DOHH2 (cell line): Measurements from ENCODE around the gene ARHGAP8.

ENCODE experiments used
- H3F3A ChIP-seq: fragments of 200-600 bp; sonication (generic), shearing (Covaris generic); 2 replicates; pipeline ENCODE4 v1.6.0; 2016; ENCODE audit warnings: antibody characterized with exemption, mild to moderate bottlenecking; ENCODE audit not compliant: control insufficient read depth, insufficient read depth
- H3K27ac ChIP-seq: fragments of 200-600 bp; sonication (generic); 2 replicates; pipeline ENCODE4 v1.5.1; 2014; ENCODE audit warnings: low read depth, mild to moderate bottlenecking, low read length, moderate library complexity
- H3K27me3 ChIP-seq: fragments of 200-600 bp; sonication (generic); 2 replicates; pipeline ENCODE4 v1.6.1; 2014; ENCODE audit warnings: mild to moderate bottlenecking, low read length, mixed read lengths; ENCODE audit not compliant: control insufficient read depth
- H3K36me3 ChIP-seq: fragments of 200-600 bp; sonication (generic); 2 replicates; pipeline ENCODE4 v1.6.1; 2014; ENCODE audit warnings: mild to moderate bottlenecking, low read length, moderate library complexity, mixed read lengths; ENCODE audit not compliant: control insufficient read depth
- H3K4me1 ChIP-seq: fragments of 200-600 bp; sonication (generic); 2 replicates; pipeline ENCODE4 v1.6.1; 2014; ENCODE audit warnings: mild to moderate bottlenecking, low read length, mixed read lengths; ENCODE audit not compliant: control insufficient read depth
- H3K4me2 ChIP-seq: fragments of 200-600 bp; sonication (generic); 2 replicates; pipeline ENCODE4 v1.6.0; 2014; ENCODE audit warnings: mild to moderate bottlenecking, low read length, moderate library complexity
- H3K4me3 ChIP-seq: fragments of 200-600 bp; sonication (generic); 2 replicates; pipeline ENCODE4 v1.5.1; 2014; ENCODE audit warnings: mild to moderate bottlenecking, low read length, mixed read lengths
- H3K79me2 ChIP-seq: fragments of 200-600 bp; sonication (generic); 2 replicates; pipeline ENCODE4 v1.6.1; 2014; ENCODE audit warnings: mild to moderate bottlenecking, low read length, mixed read lengths; ENCODE audit not compliant: control insufficient read depth
- H3K9me2 ChIP-seq: fragments of 200-600 bp; sonication (generic); replicated peaks from 2 replicates; pipeline ENCODE4 v1.6.1; 2014; ENCODE audit warnings: mild to moderate bottlenecking, low read length, mixed read lengths; ENCODE audit not compliant: control insufficient read depth
- H3K9me3 ChIP-seq: fragments of 200-600 bp; sonication (generic); 2 replicates; pipeline ENCODE4 v1.6.1; 2014; ENCODE audit warnings: antibody characterized with exemption, low read length, mixed read lengths; ENCODE audit not compliant: control insufficient read depth, insufficient read depth
- H4K20me1 ChIP-seq: fragments of 200-600 bp; sonication (generic); 2 replicates; pipeline ENCODE4 v1.6.0; 2014; ENCODE audit warnings: low read depth, mild to moderate bottlenecking, antibody characterized with exemption, low read length, moderate library complexity; ENCODE audit not compliant: control insufficient read depth, insufficient read depth
- CTCF ChIP-seq: fragments of 200-600 bp; sonication (generic); IDR thresholded peaks from one replicate; pipeline ENCODE4 v1.5.1; 2014; ENCODE audit warnings: antibody characterized with exemption, mild to moderate bottlenecking, low read depth, low read length; ENCODE audit not compliant: poor library complexity, severe bottlenecking
- EZH2phosphoT487 ChIP-seq: fragments of 200-600 bp; sonication (generic); IDR thresholded peaks from 2 replicates; pipeline ENCODE4 v1.6.1; 2017; ENCODE audit warnings: borderline replicate concordance, mild to moderate bottlenecking, antibody characterized with exemption, low read length, moderate library complexity, mixed read lengths

ARHGAP8 gene

GRCh38 chr22:44802956-44803355, 50.6 kb downstream of the ARHGAP8 start:
- Histone ChIP-seq H3K27ac (no peak overlapping the region), H3K79me2 (no peaks in the 10 kb centered on the region), H4K20me1 (no peaks in the 10 kb centered on the region), H3F3A (no peaks in the 10 kb centered on the region), H3K9me3 (no peaks in the 10 kb centered on the region), H3K9me2 (no peaks in the 10 kb centered on the region), H3K36me3 (no peaks in the 10 kb centered on the region), H3K4me2 (no peak overlapping the region), H3K27me3 (no peaks in the 10 kb centered on the region), H3K4me1 (no peaks in the 10 kb centered on the region), H3K4me3 (no peak overlapping the region)
- TF ChIP-seq EZH2phosphoT487 (no peak), CTCF (no peak)

- TF ChIP-seq EZH2phosphoT487 (no peak), CTCF (no peak)
- no peak overlapping the region for H3K4me3 ChIP-seq
- H3K4me1 ChIP-seq: no peaks in the 10 kb centered on the region
These were observed 52.0 kb downstream of the ARHGAP8 start for GRCh38 chr22:44804327-44804726.

DNA sequence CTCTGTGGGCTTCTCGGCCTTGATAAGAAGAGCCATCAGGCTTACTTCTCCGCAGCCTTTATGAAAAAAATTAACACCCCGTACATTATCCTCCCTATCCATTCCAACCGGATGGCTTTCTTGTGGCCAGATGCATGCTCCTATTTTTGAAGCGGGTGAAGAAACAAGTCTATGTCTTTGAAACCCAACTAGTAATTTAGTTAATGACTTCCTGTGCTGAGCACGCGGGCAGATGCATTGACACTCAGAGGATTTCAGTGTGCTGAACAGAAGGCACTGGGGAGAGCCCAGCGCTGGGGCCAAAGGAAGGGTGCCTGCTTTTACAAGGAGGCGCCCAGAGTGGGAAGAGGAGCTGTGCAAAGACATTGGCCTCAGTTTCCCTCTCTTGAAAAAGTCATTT, 53.3 kb downstream of the ARHGAP8 start:
- Histone ChIP-seq H3K9me3 (no peaks in the 10 kb centered on the region), H3F3A (no peaks in the 10 kb centered on the region), H3K36me3 (no peaks in the 10 kb centered on the region), H3K9me2 (no peaks in the 10 kb centered on the region), H3K27me3 (no peaks in the 10 kb centered on the region), H3K79me2 (no peaks in the 10 kb centered on the region), H3K4me1 (no peaks in the 10 kb centered on the region), H3K27ac (no peak overlapping the region), H3K4me3 (no peak overlapping the region), H4K20me1 (no peaks in the 10 kb centered on the region), H3K4me2 (no peak overlapping the region)
- TF ChIP-seq CTCF: no peak
- no peak for TF ChIP-seq EZH2phosphoT487

More at GRCh38 chr22:44804327-44804726, 52.0 kb downstream of the ARHGAP8 start:
- Histone ChIP-seq H4K20me1 (no peaks in the 10 kb centered on the region), H3K9me3 (no peaks in the 10 kb centered on the region), H3K9me2 (no peaks in the 10 kb centered on the region), H3K36me3 (no peaks in the 10 kb centered on the region), H3F3A (no peaks in the 10 kb centered on the region), H3K27ac (no peak overlapping the region), H3K27me3 (no peaks in the 10 kb centered on the region), H3K79me2 (no peaks in the 10 kb centered on the region), H3K4me2 (no peak overlapping the region)

DNA sequence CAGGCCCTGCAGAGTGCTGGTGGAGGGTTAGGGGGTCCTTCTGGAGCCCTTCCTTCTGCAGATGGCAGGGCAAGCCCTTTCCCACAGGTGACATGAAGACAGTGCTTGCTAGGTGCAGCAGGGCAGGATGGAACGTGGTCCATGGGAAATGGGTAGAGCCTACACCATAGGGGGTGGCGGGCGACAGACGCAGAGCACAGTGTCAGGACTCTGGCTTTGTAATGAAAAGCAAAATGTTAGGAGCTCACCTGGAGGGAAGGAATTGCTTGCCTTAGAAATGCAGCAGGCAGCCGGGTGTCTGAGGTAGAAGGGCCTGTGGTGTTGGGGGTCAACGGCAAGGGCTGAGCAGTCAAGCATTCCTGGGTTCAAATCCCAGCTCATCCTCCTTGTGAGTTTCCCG, 54.9 kb downstream of the ARHGAP8 start:
- H3K4me2 ChIP-seq: no peak overlapping the region
- H3K27me3 ChIP-seq: no peaks in the 10 kb centered on the region
- H3K4me3 ChIP-seq: no peak overlapping the region
- no peaks in the 10 kb centered on the region for H3K4me1 ChIP-seq
- no peaks in the 10 kb centered on the region for H3K79me2 ChIP-seq
- no peaks in the 10 kb centered on the region for H3K9me2 ChIP-seq
- H3K9me3 ChIP-seq: no peaks in the 10 kb centered on the region
- no peaks in the 10 kb centered on the region for H3K36me3 ChIP-seq
- TF ChIP-seq EZH2phosphoT487 (no peak), CTCF (no peak)
- H3K27ac ChIP-seq: no peak overlapping the region
- H4K20me1 ChIP-seq: no peaks in the 10 kb centered on the region
- H3F3A ChIP-seq: no peaks in the 10 kb centered on the region
